Neural cell (in vitro differentiated cells): ENCODE data around the gene GOLT1B. TPM values are rescaled to one million over a fixed set of nuclear protein-coding genes. Genes with fewer than 3 reads are reported as not detected.

Experiments used
- H2AFZ ChIP-seq: fragments of 200-600, 300-800 bp; sonication (generic), shearing (Covaris generic); 2 replicates; pipeline ENCODE4 v1.6.0; 2014; ENCODE audit warnings: low read depth, mild to moderate bottlenecking, antibody characterized with exemption, low read length, moderate library complexity
- H3F3A ChIP-seq: fragments of 200-600 bp; shearing (Covaris generic); 2 replicates; pipeline ENCODE4 v1.6.1; 2016; ENCODE audit warnings: mild to moderate bottlenecking, moderate library complexity, mixed read lengths, antibody characterized with exemption, low read length; ENCODE audit not compliant: insufficient read depth, poor library complexity, severe bottlenecking
- H3K27ac ChIP-seq: fragments of 200-600, 300-800 bp; sonication (generic), shearing (Covaris generic); 2 replicates; pipeline ENCODE4 v1.5.1; 2014; ENCODE audit warnings: mild to moderate bottlenecking, low read length, moderate library complexity
- H3K27me3 ChIP-seq: fragments of 300-800, 200-600 bp; sonication (generic), shearing (Covaris generic); 2 replicates; pipeline ENCODE4 v1.6.0; 2014; ENCODE audit warnings: mild to moderate bottlenecking, low read depth, low read length, moderate library complexity; ENCODE audit not compliant: insufficient read depth
- H3K36me3 ChIP-seq: fragments of 300-800, 200-600 bp; sonication (generic), shearing (Covaris generic); 2 replicates; pipeline ENCODE4 v1.5.1; 2014; ENCODE audit warnings: mild to moderate bottlenecking, antibody characterized with exemption, low read length, moderate library complexity; ENCODE audit not compliant: insufficient read depth
- H3K4me2 ChIP-seq: fragments of 300-800, 200-600 bp; sonication (generic), shearing (Covaris generic); 2 replicates; pipeline ENCODE4 v1.6.0; 2014; ENCODE audit warnings: mild to moderate bottlenecking, low read length
- H3K4me3 ChIP-seq: fragments of 300-800, 200-600 bp; sonication (generic), shearing (Covaris generic); 2 replicates; pipeline ENCODE4 v1.5.1; 2014; ENCODE audit warnings: mild to moderate bottlenecking, low read length, moderate library complexity
- H3K79me2 ChIP-seq: fragments of 200-600 bp; shearing (Covaris generic); replicated peaks from 2 replicates; pipeline ENCODE4 v1.6.0; 2014; ENCODE audit warnings: mild to moderate bottlenecking, low read length, moderate library complexity; ENCODE audit not compliant: insufficient read depth
- H3K9ac ChIP-seq: fragments of 300-800, 200-600 bp; sonication (generic), shearing (Covaris generic); 2 replicates; pipeline ENCODE4 v1.6.1; 2016; ENCODE audit warnings: mild to moderate bottlenecking, low read length, mixed read lengths
- H3K9me2 ChIP-seq: fragments of 200-600 bp; shearing (Covaris generic); 2 replicates; pipeline ENCODE4 v1.6.1; 2016; ENCODE audit warnings: mild to moderate bottlenecking, low read length, mixed read lengths; ENCODE audit not compliant: insufficient read depth
- H3K9me3 ChIP-seq: fragments of 200-600, 300-800 bp; sonication (generic), shearing (Covaris generic); 2 replicates; pipeline ENCODE4 v1.6.1; 2016; ENCODE audit warnings: mild to moderate bottlenecking, mixed run types, low read length, moderate library complexity, mixed read lengths
- H4K20me1 ChIP-seq: fragments of 200-600 bp; shearing (Covaris generic); 2 replicates; pipeline ENCODE4 v1.6.1; 2016; ENCODE audit warnings: mild to moderate bottlenecking, mixed run types; ENCODE audit not compliant: insufficient read depth
- CTCF ChIP-seq: fragments of 450-650 bp; IDR thresholded peaks from 2 replicates; pipeline ENCODE4 v1.5.1; 2014; ENCODE audit warnings: antibody characterized with exemption, mild to moderate bottlenecking, moderate library complexity; ENCODE audit not compliant: poor library complexity, severe bottlenecking
- EP300 ChIP-seq: fragments of 450-650 bp; conservative IDR thresholded peaks from 2 replicates; pipeline ENCODE4 v1.6.1; 2014; ENCODE audit warnings: antibody characterized with exemption, mild to moderate bottlenecking, moderate library complexity; ENCODE audit not compliant: poor library complexity, severe bottlenecking
- EZH2 ChIP-seq: fragments of 200-600, 300-800 bp; shearing (Covaris generic), sonication (generic); IDR thresholded peaks from 2 replicates; pipeline ENCODE4 v1.6.1; 2014; ENCODE audit warnings: antibody characterized with exemption, low read length, borderline replicate concordance, mild to moderate bottlenecking; ENCODE audit not compliant: insufficient read depth, poor library complexity, severe bottlenecking
- MXI1 ChIP-seq: fragments of 450-650 bp; conservative IDR thresholded peaks from 2 replicates; pipeline ENCODE4 v1.6.1; 2014; ENCODE audit warnings: antibody characterized with exemption, mild to moderate bottlenecking; ENCODE audit not compliant: poor library complexity, severe bottlenecking
- POLR2AphosphoS5 ChIP-seq: IDR thresholded peaks from 2 replicates; pipeline ENCODE4 v1.6.1; 2012
- RAD21 ChIP-seq: fragments of 450-650 bp; conservative IDR thresholded peaks from 2 replicates; pipeline ENCODE4 v1.6.1; 2014; ENCODE audit warnings: antibody characterized with exemption, mild to moderate bottlenecking, moderate library complexity
- REST ChIP-seq: IDR thresholded peaks from 2 replicates; pipeline ENCODE4 v1.6.1; 2012; ENCODE audit warnings: borderline replicate concordance
- SMC3 ChIP-seq: fragments of 450-650 bp; conservative IDR thresholded peaks from 2 replicates; pipeline ENCODE4 v1.6.1; 2014; ENCODE audit warnings: antibody characterized with exemption, mild to moderate bottlenecking, moderate library complexity; ENCODE audit not compliant: poor library complexity
- TAF1 ChIP-seq: IDR thresholded peaks from 2 replicates; pipeline ENCODE4 v1.6.1; 2012; ENCODE audit warnings: low read depth
- polyA plus RNA-seq: library from polyadenylated mRNA; depleted of rRNA; stranded (reverse); fragments of >200 nt; gene quantifications from 2 replicates; pipeline ENCODE4 v1.2.3, GENCODE V29; 2014

Gene GOLT1B
- polyA plus RNA-seq, 1 donor from 2014 or later: 203 TPM

- Histone ChIP-seq H3K36me3 (peaks cover 12% of the 10 kb centered on the region), H4K20me1 (no peaks in the 10 kb centered on the region), H3K27ac (no peak overlapping the region), H3K9me2 (no peaks in the 10 kb centered on the region), H3K4me3 (no peak overlapping the region), H3K27me3 (no peaks in the 10 kb centered on the region), H3K9ac (no peak overlapping the region), H3F3A (no peaks in the 10 kb centered on the region), H3K4me2 (no peak overlapping the region), H2AFZ (no peak overlapping the region), H3K9me3 (no peaks in the 10 kb centered on the region), H3K79me2 (no peaks in the 10 kb centered on the region)
- TF ChIP-seq REST (no peak), EZH2 (no peak), POLR2AphosphoS5 (no peak), EP300 (no peak), MXI1 (no peak), SMC3 (no peak), TAF1 (no peak), CTCF (no peak), RAD21 (no peak)
Observed at GRCh38 chr12:21478756-21479455, 22.7 kb upstream of the GOLT1B start.

- Histone ChIP-seq H3K9me2 (no peaks in the 10 kb centered on the region), H2AFZ (no peak overlapping the region), H3K9me3 (no peaks in the 10 kb centered on the region), H3K4me3 (no peak overlapping the region), H3K36me3 (peaks cover 10% of the 10 kb centered on the region), H3K27ac (no peak overlapping the region), H3K4me2 (no peak overlapping the region), H3K79me2 (no peaks in the 10 kb centered on the region), H3F3A (no peaks in the 10 kb centered on the region), H4K20me1 (no peaks in the 10 kb centered on the region), H3K27me3 (no peaks in the 10 kb centered on the region), H3K9ac (no peak overlapping the region)
- TF ChIP-seq MXI1 (no peak), SMC3 (no peak), EZH2 (no peak), CTCF (no peak), REST (no peak), EP300 (no peak)
Observed at GRCh38 chr12:21483531-21483930, 18.1 kb upstream of the GOLT1B start.
